ENCODE data around the gene PIWIL1.

PIWIL1 gene

GRCh38 chr12:130382818-130383217, 45.1 kb downstream of the PIWIL1 start:
- DNase-seq, result no peak

GRCh38 chr12:130384234-130384633, 46.5 kb downstream of the PIWIL1 start:
- no peak for DNase-seq

GRCh38 chr12:130385193-130385592, 47.5 kb downstream of the PIWIL1 start:
- DNase-seq, result no peak

GRCh38 chr12:130391186-130391585, 53.5 kb downstream of the PIWIL1 start:
- DNase-seq, result no peak

- no peak for DNase-seq
Observed at GRCh38 chr12:130394906-130395305, 57.2 kb downstream of the PIWIL1 start.

GRCh38 chr12:130396667-130397066, 59.0 kb downstream of the PIWIL1 start:
- DNase-seq, result no peak

- DNase-seq, result no peak
Observed at GRCh38 chr12:130398100-130398848, 60.6 kb downstream of the PIWIL1 start.

GRCh38 chr12:130401703-130402102, 64.0 kb downstream of the PIWIL1 start:
- no peak for DNase-seq

- no peak for DNase-seq
Observed at GRCh38 chr12:130405332-130405731, 67.6 kb downstream of the PIWIL1 start.

- DNase-seq, result no peak
Observed at GRCh38 chr12:130412384-130412783, 74.7 kb downstream of the PIWIL1 start.

GRCh38 chr12:130413909-130414308, 76.2 kb downstream of the PIWIL1 start:
- DNase-seq, result no peak

- DNase-seq, result no peak
Observed at GRCh38 chr12:130414381-130414780, 76.7 kb downstream of the PIWIL1 start.

- DNase-seq, result no peak
Observed at GRCh38 chr12:130418251-130418650, 80.6 kb downstream of the PIWIL1 start.

GRCh38 chr12:130419116-130419515, 81.4 kb downstream of the PIWIL1 start:
- DNase-seq, result no peak

GRCh38 chr12:130420071-130420470, 82.4 kb downstream of the PIWIL1 start:
- no peak for DNase-seq

- DNase-seq, result no peak
Observed at GRCh38 chr12:130421896-130422295, 84.2 kb downstream of the PIWIL1 start.

All from CD4-positive, alpha-beta T cell treated with Interleukin-1 beta for 1 hour (primary cell).